ENCODE measurements around the gene THEMIS.

GRCh38 chr6:127912914-127913313 lies 12.1 kb upstream of the THEMIS start:
- TF ChIP-seq POLR2A (IDR thresholded peaks at IDR 0.05; ENCODE audit: low read length) (no peak), GATA1 (IDR thresholded peaks at IDR 0.05; ENCODE audit: low read depth, low read length) (no peak)

Measured in erythroblast (primary cell).